22Rv1 (cell line): ENCODE data around the gene PDXK.

Experiments used
- ZFX ChIP-seq: fragments of 450-650 bp; IDR thresholded peaks from 2 replicates; pipeline ENCODE4 v1.6.1; 2017; ENCODE audit warnings: antibody characterized with exemption, borderline replicate concordance
- TF ChIP-seq, protein P1 (sequence below): fragments of 450-650 bp; IDR thresholded peaks from 2 replicates; pipeline ENCODE4 v1.5.1; 2017; ENCODE audit warnings: mild to moderate bottlenecking

DNA sequence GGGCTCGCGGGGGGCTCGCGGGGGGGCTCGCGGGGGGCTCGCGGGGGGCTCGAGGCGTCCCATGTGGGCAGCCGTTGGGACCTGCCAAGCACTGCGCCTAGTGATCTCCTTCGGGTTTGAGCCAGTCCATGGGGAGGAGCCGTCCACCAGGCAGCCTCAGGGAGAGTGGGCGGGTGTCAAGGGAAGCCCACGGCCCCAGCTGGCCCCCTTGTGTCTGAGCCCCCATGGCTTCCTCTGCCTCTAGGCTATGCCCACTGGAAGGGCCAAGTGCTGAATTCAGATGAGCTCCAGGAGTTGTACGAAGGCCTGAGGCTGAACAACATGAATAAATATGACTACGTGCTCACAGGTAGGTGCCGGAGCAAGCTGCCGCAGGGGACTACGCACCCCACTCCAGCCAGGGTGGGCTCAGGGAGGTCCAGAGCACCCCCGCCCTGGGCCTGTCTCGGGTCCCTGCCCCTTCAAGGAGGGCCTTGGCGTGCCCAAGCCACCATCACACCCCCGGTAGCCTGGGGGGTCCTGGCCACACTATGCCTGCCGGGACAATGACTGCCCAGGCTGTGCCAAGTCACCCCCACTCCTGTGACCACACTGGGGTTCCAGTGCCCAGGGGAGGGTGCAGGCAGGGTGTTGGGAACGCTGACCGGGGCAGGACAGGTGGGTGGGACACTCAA, 22.6 kb downstream of the PDXK start:
- TF ChIP-seq, protein P1, sequence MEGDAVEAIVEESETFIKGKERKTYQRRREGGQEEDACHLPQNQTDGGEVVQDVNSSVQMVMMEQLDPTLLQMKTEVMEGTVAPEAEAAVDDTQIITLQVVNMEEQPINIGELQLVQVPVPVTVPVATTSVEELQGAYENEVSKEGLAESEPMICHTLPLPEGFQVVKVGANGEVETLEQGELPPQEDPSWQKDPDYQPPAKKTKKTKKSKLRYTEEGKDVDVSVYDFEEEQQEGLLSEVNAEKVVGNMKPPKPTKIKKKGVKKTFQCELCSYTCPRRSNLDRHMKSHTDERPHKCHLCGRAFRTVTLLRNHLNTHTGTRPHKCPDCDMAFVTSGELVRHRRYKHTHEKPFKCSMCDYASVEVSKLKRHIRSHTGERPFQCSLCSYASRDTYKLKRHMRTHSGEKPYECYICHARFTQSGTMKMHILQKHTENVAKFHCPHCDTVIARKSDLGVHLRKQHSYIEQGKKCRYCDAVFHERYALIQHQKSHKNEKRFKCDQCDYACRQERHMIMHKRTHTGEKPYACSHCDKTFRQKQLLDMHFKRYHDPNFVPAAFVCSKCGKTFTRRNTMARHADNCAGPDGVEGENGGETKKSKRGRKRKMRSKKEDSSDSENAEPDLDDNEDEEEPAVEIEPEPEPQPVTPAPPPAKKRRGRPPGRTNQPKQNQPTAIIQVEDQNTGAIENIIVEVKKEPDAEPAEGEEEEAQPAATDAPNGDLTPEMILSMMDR = no peak
- no peak for TF ChIP-seq ZFX
